GM13977 (cell line): ENCODE measurements around the gene ARHGAP31.

ENCODE experiments used
- DNase-seq: peaks from one replicate; pipeline ENCODE4 v3.0.0; 2012; ENCODE audit warnings: low spot score
- CTCF ChIP-seq: IDR thresholded peaks from 2 replicates; pipeline ENCODE4 v1.5.1; 2012; ENCODE audit warnings: mild to moderate bottlenecking, control low read depth; ENCODE audit not compliant: insufficient read depth; ENCODE audit errors: extremely low read depth, missing control alignments
- in situ Hi-C: fragments of 300-500 bp; cut with MboI; formaldehyde crosslinking; loops from one replicate; pipeline ENCODE4 v1.12.0; 2022; ENCODE audit warnings: low sequenced_read_pairs, low pct_unique_long_range_greater_than_20kb, mixed read lengths, inconsistent platforms; ENCODE audit not compliant: unreplicated experiment

ARHGAP31 gene

DNA sequence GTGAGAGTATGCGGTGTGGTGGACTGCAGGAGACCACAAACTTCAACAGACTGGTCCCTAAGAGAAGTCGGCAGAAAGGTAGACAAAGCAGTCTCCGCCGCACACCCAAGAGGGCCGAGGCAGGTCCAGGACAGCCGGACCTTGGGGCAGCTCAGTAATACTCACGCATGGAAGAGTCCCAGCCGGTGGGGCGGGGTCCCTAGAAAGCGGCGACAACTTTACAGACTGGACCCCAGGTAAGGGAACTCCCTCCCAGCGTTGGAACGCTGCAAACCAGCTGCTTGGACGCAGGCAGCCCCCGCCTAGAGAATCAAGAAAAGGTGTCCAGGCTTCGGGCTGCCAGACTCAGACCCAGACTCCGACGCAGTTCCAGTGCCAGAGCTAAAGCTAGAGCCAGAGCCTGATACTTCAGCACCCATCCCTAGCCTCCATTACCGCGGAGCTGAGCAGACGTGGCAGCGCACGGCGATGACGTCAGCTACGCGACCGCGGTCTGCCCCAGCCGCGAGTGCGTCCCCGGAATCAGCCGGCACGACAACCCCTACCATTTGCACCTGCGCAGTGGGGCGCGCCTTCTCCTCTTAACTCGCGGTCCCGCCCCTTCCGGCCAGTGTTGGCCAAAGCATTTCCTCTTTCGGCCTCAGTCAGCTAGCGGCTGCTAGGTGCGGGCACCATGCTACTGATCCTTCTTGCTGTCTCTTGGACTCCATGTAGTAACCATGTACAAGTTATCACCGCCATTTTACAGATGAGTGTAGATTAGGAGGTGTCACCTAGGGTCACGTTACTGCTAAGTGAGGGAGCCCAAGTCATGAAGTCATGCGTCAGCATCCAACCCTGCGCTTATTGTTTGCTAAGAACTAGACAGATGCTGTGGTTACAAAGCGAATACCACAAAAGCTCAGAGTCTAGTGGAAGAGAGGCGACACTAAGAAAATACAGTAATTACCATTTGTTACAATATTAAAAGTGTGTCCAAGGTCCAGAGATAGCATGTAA, 169.3 kb downstream of the ARHGAP31 start, which contains the start of gene TMEM39A:
Gene TMEM39A (minus strand): TSS at position 445 of the 999 bp plus-strand sequence. CDS start 1,541 bp downstream, outside the sequence.
- in situ Hi-C loops: no loop called here
- DNase-seq: peak; percentile 98
- no peak for TF ChIP-seq CTCF

GRCh38 chr3:119468041-119468440, 173.9 kb downstream of the ARHGAP31 start:
- no peak for TF ChIP-seq CTCF
- no peak for DNase-seq
- in situ Hi-C loops: no loop called here

- in situ Hi-C loops: no loop called here
- no peak for TF ChIP-seq CTCF
- peak; percentile 41 for DNase-seq
These were observed 175.4 kb downstream of the ARHGAP31 start for GRCh38 chr3:119469418-119470189.
